Left renal cortex interstitium (tissue), 4 donors: ENCODE results near the gene TRDMT1. TPM values are rescaled to one million over a fixed set of nuclear protein-coding genes. Genes with fewer than 3 reads are reported as not detected.
"Not testable (repeated sequence)": the region's sequence is repeated elsewhere in the genome, so short reads cannot be mapped to it uniquely, and the experiment has no call there.

Experiments
- DNase-seq, 4 donors: peaks; one replicate each; pipeline ENCODE4 v3.0.0-alpha.2; 2013; ENCODE audit warnings: low read depth in 4 of 4, low spot score in 2 of 4, missing footprints in 1 of 4
- polyA plus RNA-seq, 4 donors: library from polyadenylated mRNA; unstranded; fragments of 120-200 nt; gene quantifications; one replicate each; pipeline ENCODE4 v1.2.1, GENCODE V29; 2013; ENCODE audit not compliant: insufficient read length in 4 of 4

The TRDMT1 gene
- polyA plus RNA-seq, 4 donors, result 8.2 to 13.0 (median 10.4) TPM

DNA sequence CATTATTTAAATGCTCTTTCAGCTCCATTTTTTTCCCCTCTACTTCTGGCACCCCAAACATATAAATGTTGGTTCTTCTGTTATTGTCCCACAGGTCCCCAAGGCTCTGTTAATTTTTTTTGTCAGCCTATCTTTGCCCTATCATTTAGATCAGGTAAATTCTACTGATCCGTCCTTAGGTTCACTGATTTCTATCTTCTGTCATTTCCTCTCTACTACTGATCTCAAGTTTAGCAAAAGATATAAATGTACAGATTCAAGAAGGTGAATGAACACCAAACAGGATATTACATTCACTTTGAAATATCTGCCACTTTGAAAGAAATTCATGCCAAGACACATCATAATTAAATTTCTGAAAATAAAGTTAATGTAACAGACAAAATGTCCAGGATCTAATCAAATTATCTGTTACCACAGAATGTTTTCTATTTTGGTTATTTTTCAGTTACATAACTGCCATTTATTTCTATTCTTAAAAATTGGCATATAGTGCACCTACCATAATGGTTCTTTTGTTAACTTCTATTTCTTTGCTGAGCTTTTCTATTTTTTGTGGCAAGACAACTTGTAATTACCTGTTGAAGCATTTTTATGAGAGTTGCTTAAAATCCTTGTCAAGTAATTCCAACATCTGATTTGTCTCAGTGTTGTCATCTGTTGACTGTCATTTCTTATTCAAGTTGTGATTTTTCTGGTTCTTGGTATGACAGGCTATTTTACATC is 59.8 kb downstream of the TRDMT1 start:
- no peak for DNase-seq

DNA sequence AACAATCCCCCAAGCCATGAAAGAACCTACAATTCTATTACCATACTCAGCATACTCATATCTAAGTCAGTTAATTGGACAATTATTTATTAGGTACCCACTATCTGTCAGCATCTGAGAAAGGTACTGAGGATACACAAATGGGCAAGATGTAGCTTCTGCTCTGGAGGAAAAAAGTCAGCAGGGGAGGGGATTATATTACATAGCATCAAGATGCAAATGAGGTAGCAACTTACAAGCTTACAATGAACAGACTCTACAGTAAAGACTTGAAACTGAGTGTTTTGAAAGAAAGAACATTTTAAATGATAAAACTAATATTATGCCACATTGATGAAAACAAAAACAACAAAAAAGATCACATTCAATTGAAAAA is 61.1 kb downstream of the TRDMT1 start:
- no peak for DNase-seq

DNA sequence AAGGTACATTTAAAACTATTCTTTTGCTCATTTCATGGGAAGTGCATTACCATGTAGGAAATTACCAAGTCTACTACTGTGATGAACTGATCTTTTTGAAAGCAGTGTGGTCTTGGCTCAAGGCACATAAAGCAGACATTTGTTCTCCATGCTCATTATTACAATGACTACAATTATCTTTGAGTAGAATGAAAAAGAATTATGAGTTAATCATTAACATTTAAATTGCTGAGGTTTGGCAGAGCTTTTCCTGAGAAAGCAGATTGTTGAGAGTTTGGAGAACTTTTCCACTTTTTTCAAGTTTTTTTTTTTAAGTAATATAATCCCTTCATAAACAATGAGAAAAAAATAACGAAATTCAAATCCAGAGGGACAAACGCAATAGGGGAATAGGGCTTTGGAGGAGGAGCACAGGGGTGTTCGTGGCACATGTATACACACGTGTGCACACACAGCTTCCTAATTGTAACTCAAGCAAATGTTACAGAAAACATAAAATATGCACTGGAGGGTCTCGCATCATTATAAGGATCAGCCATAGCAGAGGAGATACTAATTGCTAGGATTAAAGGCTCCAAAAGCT is 62.9 kb downstream of the TRDMT1 start:
- no peak for DNase-seq

DNA sequence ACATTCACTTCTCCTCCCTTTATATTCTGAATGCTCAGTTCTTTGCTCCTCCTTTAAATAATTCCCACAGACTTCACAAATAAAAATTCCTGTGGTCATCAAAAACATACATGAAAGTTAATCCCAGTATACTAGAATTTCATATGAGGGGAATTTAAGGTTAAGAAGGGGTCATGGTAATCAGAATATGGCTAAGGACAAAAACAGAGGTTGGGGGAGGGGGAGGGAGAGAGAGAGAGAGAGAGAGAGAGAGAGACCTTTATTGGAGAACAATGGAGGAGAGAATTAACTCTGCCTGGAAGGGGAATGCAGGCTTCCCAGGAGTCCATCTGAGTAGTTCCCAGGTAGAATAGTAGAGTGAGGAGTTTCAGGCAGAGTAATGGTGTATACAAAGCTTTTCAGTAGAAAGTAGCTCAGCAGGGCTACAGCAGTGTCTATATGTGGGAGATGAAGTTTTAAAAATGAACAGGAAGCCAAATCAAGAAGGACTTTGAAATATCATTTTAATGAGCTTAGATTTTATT is 66.7 kb downstream of the TRDMT1 start:
- DNase-seq, result no peak

DNA sequence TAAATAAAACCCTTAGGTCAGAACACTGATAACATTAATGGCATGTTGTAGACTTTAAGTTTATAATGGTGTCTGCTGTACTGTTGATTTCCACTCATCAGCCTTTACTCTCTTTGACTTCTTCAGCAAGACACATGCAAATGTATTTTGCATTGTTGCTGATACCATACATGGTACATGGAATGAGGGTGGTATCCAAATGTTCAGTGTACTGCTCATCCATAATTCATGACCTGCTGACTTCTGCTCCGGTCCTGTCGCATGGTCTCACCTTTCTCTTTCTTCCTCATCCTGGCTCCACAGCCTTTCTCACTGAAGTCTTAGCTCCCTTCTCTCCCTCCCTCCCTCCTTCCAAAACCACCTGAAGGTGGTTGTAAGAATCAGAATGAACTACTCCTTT is 67.2 kb downstream of the TRDMT1 start:
- no peak for DNase-seq

DNA sequence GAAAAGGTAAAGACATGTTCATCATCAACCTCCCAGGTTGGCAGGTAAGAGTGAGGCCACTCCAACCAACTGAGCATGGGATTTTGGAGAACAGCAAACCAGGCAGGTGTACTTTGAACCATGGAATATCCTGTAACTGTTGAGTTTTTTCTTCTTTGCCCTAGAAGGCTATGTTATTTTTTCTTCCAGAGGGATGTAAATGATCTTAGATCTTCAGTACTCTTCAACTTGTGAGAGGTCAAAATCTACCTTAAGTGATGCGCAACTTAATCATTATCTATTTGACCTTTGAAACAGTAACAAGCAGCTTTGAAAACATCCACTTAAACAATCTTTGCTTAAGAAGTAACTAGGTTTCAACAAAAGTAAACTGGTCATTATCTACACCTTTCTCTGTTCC is 71.7 kb downstream of the TRDMT1 start, which contains the start of gene CUBN:
CUBN (minus strand) TSS at position 71 of the 400 bp plus-strand sequence; CDS start at position 25, 46 bp downstream.
- no peak for DNase-seq

DNA sequence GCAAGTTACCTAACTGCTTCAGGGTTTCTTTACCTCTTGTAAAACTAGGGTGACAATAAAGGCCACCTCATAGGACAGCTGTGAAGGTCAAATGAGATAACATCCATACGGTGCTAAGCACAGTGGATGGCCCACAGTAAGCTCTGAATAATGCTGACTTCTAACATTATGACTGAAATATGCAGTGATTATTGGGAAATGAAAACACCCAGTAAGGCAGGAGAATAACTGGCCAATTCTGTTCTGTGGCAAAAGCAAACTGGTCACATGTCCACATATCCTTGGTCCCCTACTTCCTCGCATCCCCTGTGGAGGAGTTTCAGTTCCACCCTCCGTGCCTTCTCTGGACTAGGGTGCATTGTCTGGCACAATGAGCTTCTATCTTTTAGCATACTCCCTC is 73.2 kb downstream of the TRDMT1 start:
- no peak for DNase-seq

DNA sequence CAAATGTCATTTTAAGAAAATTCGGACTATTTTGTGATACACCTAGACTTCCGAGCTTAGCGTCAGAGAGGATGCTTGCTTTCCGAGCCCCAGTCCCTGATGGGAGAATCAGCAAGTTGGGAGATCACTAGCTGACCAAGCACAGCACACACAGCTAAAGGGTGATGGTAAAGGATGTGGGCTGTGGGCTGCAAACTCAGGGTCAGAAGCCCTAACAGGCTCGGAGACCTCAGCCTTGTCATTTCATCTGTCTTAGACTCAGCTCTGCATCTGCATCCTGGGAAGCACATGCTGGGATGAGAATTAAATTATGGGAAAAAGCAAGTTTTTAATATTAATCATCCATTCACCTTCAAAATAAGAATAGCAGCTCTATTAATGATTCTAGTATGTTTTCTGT is 75.1 kb downstream of the TRDMT1 start:
- no peak for DNase-seq

DNA sequence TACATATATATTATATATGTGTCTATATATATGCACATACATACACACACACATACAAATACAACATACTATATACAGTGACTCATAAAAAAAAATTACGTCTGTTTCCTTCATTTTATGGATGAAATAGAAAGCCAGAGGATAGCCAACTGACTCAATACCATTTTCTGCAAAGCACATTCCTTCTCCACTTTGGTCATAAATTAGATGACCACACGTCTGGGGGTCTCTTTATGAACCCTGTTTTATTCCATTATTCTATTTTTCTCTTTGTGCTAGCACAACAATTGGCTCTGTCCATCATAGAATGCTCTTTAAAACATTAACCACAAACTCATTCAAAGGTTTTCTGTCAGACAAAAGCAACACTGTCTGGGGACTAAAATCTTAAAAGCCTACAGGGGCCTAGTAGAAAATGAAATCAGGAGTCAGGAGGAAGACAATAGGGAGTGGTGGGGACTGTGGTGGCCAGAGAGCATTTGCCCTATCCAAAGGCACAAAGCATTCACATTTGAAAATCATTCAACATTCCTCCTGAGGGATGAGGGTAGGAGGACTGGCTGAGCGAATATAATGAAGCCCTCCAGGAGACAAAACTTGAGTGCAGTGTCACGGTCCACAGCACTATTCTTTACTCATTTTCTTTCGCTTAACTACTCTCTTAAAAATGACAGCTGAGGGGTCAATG is 76.1 kb downstream of the TRDMT1 start:
- no peak for DNase-seq

DNA sequence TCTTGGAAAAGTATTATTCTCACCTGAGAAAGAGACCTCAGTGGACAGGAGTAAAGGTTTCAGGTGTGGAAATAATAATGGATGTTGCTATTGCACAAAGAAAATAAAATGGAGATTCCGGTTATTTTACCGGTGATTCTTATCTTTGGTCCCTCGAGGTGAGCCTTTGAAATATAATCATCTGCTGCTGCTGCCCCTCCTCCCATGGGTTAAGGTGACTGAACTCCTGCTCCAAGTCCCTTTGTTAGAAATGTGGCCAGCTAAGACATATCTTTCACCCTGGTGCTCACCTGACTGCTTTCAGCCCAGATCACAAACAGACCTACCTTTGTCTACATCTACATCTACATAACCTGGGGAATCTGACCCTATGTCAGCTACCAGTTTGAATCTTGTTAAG is 77.5 kb downstream of the TRDMT1 start:
- no peak for DNase-seq

DNA sequence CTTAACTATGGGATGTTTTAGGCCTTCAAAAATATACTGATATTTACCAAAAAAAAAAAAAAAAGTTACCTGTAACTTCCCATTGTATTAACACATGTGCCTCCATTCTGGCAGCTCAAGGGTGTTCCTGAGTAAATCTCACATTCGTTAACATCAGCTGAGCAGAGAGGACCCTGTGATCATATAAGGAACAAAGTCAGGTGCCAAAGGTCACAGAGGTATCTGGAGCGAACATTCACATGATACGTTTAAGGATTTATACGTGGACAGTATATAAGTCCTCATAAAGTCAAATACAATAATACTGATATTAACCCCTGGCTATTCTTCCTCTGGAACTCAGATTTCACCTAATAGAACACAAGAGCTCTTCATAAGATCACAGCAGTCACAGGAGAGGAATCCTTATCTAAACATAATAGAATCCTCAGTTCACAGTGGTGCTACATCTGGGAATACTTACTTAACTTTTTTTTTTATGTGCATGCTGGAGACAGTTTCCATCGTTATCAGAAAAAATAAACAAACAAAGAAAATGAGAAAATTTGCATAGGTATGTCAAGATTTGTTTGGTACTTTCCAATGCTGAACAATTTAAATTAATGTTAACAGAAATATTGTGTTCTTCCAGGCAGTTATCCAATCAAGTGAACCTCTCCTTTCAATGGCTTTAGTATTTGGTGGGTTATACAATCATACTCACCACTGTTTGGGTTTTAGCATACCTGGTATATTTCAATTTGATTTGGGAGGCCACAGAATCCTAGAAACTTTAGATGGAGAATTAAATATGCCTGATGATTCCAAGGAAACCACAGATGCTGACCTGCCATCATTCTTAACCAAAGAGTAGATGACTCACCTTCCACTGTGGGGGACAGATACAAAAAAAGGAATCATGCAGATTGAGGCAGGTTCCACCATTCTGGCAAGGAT is 78.5 kb downstream of the TRDMT1 start:
- DNase-seq, result no peak

DNA sequence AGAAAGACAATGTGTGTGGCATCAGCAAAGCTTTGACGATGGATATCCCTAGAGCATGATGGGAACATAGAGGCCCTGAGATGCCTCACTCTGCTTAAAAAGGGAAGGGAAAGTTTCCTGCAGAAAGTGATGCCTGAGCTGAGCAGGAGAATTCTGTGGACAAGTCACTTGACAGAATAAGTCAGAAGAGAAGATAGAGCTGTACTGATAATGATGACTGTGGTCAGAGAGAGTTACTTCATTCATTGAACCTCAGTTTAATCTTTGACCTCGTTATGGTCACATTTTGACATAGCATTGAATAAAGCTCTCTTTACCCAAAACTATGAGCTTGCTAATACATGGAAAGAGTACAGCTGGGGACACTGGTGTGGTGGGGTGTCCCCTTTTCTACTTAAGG is 79.4 kb downstream of the TRDMT1 start:
- no peak for DNase-seq

DNA sequence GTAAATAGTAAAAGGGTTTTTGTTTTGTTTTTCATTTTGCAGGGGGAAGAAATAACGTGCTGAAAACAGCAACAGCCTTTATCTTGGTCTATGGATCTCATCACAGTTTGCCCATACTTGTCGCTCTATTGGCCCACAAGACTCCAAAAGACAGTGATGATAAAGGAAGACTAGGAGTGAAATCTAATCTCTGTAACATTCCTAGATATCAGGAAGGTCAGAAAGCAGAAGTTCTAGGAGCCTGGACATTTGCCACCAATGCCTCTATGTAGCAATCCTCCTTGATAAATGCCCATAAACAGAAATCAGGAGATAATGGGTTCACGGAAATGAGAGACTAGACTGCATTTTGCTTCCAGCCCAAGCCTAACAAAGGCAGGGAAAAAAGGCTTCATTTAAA is 80.8 kb downstream of the TRDMT1 start:
- DNase-seq, result no peak

DNA sequence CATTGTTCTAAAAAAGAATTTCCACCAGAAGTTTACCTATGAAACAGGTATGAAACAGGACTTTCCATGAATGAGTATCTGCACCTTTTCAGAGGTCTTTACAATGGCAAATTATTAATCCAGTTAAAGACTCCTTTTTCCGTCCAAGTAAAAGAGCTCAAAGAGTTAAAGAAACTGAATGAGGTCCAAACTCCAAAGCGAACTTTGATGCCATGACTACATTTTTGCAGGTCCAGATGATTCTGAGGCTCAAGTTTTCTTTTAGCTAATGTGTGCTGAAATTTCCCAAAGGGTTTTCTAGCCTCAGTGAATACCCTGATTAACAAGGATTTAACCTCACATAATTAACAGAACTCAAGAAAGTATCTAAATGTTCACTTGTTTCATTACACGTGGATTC is 81.6 kb downstream of the TRDMT1 start:
- DNase-seq, result no peak

DNA sequence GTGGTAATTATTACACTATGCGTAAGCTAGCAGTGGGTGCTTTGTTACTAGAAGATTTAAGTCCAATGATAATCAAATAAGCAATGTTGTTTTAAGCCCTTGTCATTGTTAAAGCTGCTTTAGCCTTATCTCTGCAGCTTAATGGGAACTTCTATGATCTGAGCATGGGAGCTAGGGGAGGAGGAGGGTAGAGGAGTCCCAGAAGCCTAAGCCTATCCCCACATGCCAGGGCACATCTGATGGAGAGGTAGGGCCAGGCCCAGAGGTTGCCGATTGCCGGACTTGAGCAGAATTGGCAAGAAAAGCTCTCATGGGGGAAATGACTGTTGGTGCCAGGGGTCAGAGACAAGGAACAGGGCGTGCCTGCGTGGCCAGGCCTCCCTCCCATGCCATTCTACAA is 85.3 kb downstream of the TRDMT1 start:
- DNase-seq, result no peak

DNA sequence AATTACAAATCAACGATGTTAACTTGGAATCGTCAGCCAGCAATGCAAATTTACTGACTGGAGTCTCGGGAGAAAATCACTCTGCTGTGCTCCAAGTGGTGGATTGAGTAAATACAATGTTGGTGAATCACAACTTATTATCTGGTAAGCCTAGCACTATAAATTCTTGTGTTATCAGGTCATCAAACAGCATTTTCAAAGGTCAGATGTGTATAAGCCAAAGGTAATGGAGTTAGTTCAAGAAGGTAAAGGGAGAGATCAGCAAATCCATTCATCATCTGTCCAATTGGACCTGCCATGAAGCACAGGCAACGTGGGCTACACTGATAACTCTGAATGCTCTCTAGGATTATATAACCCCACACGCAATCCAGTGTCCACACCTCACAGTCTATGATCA is 85.8 kb downstream of the TRDMT1 start:
- no peak for DNase-seq

DNA sequence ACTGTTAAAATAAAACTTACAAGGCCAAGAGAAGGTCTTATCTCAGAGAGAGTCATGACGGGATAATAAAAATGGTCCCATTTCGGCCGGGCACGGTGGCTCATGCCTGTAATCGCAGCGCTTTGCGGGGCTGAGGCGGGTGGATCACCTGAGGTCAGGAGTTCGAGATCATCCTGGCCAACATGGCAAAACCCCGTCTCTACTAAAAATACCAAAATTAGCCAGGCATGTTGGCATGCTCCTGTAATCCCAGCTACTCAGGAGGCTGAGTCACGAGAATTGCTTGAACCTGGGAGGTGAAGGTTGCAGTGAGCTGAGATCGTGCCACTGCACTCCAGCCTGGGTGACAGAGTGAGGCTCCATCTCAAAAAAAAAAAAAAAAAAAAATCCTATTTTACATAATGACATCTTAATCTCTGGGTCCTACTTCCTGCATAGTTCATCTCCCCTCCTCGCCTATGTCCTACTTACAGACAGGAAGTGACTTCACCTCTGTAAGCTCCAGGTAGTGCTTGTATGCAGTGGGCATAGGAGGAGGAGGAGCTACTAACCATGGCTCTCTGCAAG is 86.5 kb downstream of the TRDMT1 start:
- DNase-seq, result not testable (repeated sequence)

DNA sequence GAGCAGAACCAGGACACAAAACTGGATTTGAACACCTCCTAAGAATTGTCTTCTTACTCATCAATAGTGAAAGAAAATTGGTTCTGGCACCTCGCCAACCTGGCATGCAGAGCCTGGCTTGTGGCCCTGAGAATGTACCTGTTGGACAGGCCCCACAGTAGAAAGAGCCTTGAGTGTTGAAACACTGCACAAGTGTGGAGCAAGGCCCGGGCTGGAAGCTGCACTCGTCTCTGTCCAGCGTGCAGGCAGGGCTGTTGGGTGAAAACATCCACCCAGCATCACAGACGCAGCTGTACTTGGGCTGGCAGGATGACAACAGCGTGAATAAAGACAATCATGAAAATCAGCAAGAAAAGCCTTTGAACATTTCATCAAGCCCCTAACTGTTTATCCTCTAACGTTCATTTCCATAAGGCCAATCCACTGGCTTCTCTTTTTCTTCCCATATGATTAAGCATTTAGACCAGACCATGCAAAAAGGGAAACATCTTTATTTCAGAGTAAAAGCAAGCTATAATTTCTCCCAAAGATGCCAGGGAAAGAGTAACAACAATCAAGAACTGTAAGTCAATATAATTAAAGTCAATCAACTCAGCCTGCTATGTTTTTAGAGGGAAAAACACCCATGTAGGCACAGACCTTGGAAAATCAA is 87.5 kb downstream of the TRDMT1 start:
- no peak for DNase-seq

DNA sequence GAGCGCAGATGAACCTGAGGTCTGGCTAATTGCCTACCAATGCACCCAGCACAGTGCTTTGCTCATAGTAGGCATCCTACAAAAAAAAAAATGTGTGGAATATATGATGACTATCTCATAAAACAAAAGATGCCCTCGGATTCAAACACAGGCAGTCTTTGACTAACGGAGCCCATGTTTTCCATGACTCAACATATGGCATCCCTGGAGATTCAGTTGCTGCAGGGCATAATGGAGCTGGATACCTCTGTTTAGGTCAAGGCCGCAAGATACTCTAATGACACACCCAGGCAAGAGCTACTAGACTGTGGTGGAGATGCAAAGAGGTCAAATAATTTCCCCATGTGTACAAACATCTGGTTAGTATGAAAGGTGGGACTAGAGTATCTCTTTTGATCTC is 88.1 kb downstream of the TRDMT1 start:
- no peak for DNase-seq

DNA sequence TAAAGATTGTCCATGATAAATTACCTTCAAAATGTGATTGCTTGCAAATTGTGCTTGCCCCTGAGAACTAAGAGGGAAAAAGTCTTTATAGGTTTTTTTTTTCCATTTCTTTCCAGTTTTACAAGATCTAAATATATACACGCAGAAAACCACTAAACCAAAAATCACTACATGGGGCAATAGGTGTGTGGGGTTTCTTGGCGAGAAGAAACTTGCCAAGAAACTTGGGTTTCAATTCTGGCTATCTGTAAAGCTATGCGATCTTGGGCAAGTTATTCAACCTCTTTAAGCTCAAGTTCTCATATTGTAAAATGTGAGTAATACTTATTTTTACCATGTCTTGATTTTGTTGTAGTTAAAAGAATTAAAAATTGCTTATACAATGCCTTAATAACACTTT is 88.9 kb downstream of the TRDMT1 start:
- DNase-seq, result no peak
